Body of pancreas (tissue), 4 donors: ENCODE measurements around the gene TMEM52. TPM values are rescaled to one million over a fixed set of nuclear protein-coding genes. Genes with fewer than 3 reads are reported as not detected.

Source experiments
- ATAC-seq: fragments of 150-250 bp; one replicate; pipeline ENCODE4 v1.9.1; 2016
- DNase-seq, 4 donors: peaks; one replicate each; pipeline ENCODE4 v3.0.0-alpha.2; 2019
- H3K27ac ChIP-seq, 4 donors: fragments of 200-600 bp; sonication (generic); 1 replicate in 3 of 4; 2 replicates in 1 of 4; pipeline versions ENCODE4 v1.5.1 to v1.6.1; 2016 to 2019; ENCODE audit warnings: mild to moderate bottlenecking in 1 of 4, mixed read lengths in 1 of 4, moderate library complexity in 1 of 4
- H3K27me3 ChIP-seq, 2 donors: fragments of 200-600 bp; sonication (generic); one replicate each; pipeline ENCODE4 v1.6.0; 2016; ENCODE audit warnings: mild to moderate bottlenecking in 1 of 2
- H3K36me3 ChIP-seq, 2 donors: fragments of 200-600 bp; sonication (generic); replicated peaks in 1 of 2; 2 replicates each; pipeline ENCODE4 v1.5.1; 2016; ENCODE audit warnings: low read depth in 2 of 2; ENCODE audit not compliant: insufficient read depth in 1 of 2
- H3K4me1 ChIP-seq: fragments of 200-600 bp; sonication (generic); one replicate; pipeline ENCODE4 v1.6.0; 2016
- H3K4me3 ChIP-seq, 2 donors: fragments of 200-600 bp; sonication (generic); 1 replicate in 1 of 2; 2 replicates in 1 of 2; pipeline ENCODE4 v1.5.1; 2016 to 2019
- H3K9me3 ChIP-seq, 3 donors: fragments of 200-600 bp; sonication (generic); 1 replicate in 2 of 3; 2 replicates in 1 of 3; pipeline ENCODE4 v1.5.1; 2016
- POLR2A ChIP-seq, 3 donors: fragments of 450-650 bp; IDR thresholded peaks; one replicate each; pipeline ENCODE4 v1.6.1; 2016; ENCODE audit warnings: antibody characterized with exemption in 3 of 3, mild to moderate bottlenecking in 2 of 3
- WGBS, 2 donors: methylation state at CpG; one replicate each; pipeline ENCODE4 v1.1.5; 2017; 5-methylcytosine and 5-hydroxymethylcytosine counted together
- intact Hi-C: fragments of 100-400 bp; cut with DNase I; formaldehyde crosslinking; loops from one replicate; pipeline ENCODE4 v1.15.1; 2023
- total RNA-seq, 2 donors: library from RNA; depleted of rRNA; stranded (reverse); fragments of >200 nt; gene quantifications; one replicate each; pipeline ENCODE4 v1.1.0, GENCODE V29; 2016
- TF ChIP-seq, protein P1 (sequence below), 7 experiments: fragments of 450-650 bp in 4 of 7; fragments of 200-600 bp in 3 of 7; sonication (generic) in 3 of 7; IDR thresholded peaks; one replicate each; pipeline ENCODE4 v1.5.1; 2016 to 2019; ENCODE audit warnings: antibody characterized with exemption in 7 of 7

TMEM52 gene
- total RNA-seq, 2 donors from 2014 or later, result 65.6 to 107 TPM

DNA sequence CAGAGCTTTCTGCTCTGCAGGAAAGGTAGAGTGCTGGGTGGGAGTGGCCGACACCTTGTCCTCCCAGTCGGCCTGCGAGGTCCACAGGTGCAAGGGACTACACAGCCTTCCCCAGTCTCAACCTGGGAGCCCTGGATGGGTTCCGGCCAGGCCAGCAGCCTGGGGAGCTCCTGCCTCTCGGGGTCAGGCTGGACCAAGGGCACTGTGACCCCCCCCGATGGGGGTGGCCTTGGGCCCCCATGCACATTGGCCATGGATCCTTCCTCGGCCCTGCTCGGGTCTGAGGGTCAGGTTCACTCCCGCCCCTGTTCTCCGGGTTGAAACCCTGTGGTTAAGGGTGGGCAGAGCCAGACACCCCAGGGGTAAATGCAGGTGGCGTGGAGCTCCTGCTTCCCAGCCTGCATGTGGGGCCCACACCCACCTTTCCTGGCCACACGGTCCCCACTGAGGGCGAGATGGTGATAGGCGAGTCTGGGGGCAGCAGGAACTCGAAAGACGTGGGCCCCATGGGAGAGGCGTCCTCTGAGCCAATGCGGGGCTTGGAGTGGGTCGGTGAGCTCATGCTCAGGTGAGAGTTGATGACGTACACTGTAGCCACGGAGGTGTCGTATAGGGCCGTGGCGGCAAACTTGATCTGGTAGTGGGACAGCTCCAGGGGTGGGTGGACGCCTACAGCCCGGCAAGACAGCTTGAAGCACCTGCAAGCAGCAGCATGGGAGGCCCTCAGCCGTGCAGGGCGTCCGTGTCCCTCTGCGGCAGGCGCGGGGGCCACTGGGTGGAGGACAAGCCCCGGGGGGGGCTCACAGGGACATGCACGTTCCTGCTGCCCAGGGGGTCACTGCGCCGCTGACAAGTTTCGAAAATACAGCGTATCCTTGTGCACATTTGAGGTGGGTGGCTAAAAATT is 10.8 kb upstream of the TMEM52 start:
- peaks cover 15% of the 10 kb centered on the region for H3K4me1 ChIP-seq
- ATAC-seq (no peak), DNase-seq (peak in 1 of 4 donors; percentile 8)
- 77 to 86% methylated on average over 18 to 31 of the region's 38 CpGs for WGBS, 2 donors
- no peaks in the 10 kb centered on the region for H3K9me3 ChIP-seq
- H3K27me3 ChIP-seq, result no peaks in the 10 kb centered on the region
- intact Hi-C loops, result no loop called here
- no peak overlapping the region for H3K4me3 ChIP-seq
- H3K36me3 ChIP-seq, result no peaks in the 10 kb centered on the region
- H3K27ac ChIP-seq, result no peak overlapping the region
- TF ChIP-seq, protein P1, sequence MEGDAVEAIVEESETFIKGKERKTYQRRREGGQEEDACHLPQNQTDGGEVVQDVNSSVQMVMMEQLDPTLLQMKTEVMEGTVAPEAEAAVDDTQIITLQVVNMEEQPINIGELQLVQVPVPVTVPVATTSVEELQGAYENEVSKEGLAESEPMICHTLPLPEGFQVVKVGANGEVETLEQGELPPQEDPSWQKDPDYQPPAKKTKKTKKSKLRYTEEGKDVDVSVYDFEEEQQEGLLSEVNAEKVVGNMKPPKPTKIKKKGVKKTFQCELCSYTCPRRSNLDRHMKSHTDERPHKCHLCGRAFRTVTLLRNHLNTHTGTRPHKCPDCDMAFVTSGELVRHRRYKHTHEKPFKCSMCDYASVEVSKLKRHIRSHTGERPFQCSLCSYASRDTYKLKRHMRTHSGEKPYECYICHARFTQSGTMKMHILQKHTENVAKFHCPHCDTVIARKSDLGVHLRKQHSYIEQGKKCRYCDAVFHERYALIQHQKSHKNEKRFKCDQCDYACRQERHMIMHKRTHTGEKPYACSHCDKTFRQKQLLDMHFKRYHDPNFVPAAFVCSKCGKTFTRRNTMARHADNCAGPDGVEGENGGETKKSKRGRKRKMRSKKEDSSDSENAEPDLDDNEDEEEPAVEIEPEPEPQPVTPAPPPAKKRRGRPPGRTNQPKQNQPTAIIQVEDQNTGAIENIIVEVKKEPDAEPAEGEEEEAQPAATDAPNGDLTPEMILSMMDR (IDR thresholded peaks at IDR 0.05), result no peak
- no peak for TF ChIP-seq POLR2A (IDR thresholded peaks at IDR 0.05)

DNA sequence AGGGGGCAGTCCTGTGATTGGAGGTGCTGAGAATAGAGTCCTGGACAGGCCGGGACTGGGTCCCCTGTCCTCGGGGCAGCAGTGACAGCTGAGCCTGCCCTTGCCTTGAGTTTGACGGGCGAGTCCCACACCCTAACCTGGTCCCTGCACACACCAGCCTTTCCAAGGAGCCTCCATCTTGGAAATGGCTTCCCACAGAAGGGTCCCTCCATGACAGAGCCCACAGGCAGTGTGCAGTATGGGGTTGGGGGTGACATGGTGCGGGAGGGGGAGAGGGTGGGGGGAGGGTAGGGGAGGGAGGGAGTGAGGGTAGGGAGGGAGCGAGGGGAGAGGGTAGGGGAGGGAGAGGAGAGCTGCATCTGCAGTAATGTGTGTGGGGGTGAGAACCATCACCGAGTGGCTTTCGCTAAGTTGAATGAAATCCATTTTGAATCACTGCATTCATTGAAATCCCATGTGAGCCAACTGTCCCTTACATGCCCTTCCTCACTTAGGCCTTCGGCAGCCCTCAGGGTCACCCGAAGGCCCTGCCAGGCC is 10.1 kb upstream of the TMEM52 start:
- no peak for ATAC-seq
- no peak for DNase-seq
- Histone ChIP-seq H3K9me3 (no peaks in the 10 kb centered on the region), H3K4me1 (peaks cover 15% of the 10 kb centered on the region), H3K36me3 (no peaks in the 10 kb centered on the region), H3K27ac (no peak overlapping the region), H3K27me3 (no peaks in the 10 kb centered on the region), H3K4me3 (no peak overlapping the region)
- intact Hi-C loops, result no loop called here
- 65 to 73% methylated on average over 8 to 9 of the region's 10 CpGs for WGBS, 2 donors
- no peak for TF ChIP-seq POLR2A (IDR thresholded peaks at IDR 0.05)
- TF ChIP-seq, protein P1 (IDR thresholded peaks at IDR 0.05), result no peak

DNA sequence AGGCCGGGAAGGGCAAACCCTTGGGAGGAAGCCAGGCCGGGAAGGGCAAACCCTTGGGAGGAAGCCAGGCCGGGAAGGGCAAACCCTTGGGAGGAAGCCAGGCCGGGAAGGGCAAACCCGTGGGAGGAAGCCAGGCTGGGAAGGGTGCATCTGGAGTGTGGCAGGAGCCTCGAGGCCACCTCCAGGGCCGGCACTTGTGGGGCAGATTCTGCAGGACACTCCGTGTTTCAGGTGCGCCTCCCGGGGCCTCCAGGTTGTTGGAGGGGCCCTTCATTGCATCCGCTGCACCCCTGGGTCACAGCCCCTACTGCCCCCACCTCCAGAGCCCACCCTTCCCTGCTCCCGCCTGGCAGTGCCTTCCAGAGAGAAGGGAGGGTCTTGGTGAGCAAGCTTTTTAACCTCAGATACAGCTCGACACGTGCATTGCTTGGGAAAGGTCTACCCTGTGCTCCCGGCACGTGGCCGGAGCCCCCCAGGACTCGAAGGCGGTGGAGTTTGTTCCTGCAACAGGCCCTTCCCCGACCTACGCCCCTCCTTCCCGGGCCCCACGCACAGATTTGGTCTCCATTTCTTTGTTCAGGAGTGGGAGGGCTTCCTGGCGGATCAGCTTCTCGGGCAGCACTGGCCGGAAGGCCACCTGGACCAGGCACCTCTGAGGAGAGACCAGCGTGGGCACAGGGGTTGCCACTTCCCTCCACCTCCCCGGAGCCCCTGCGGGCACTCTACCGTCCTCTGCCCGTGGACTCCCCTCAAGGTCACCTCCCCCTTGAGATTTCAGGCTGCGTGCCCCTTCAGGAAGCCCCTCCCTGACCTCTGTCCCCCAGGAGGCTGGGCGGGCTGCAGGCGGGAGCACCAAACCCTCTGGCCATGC is 9.4 kb upstream of the TMEM52 start:
- 61 to 90% methylated on average over 2 to 33 of the region's 34 CpGs for whole genome bisulfite sequencing, 2 donors
- ATAC-seq, result peak; percentile 43

DNA sequence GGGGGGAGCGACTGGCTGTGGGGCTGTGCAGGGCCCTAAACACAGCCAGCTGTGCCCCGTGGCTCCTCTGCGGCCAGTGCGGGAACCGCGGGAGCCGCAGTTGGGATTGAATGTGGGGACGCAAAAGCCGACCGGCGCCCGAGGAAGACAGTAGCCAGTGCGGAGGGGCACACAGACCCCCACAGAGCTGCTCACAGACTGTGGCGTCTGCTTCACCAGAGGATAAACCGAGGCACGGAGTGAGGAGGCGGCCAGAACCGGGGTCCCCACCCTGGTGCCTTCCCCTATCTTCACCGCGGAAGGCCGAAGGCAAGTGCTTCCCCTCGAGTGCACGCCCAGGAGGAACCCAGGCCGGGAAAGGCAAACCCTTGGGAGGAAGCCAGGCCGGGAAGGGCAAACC is 8.7 kb upstream of the TMEM52 start:
- DNase-seq, result peak in 3 of 4 donors; percentile 39 to 42 (median 41)

More for the DNA sequence above, 9.4 kb upstream of the TMEM52 start:
- no peak for TF ChIP-seq POLR2A (IDR thresholded peaks at IDR 0.05)
- TF ChIP-seq, protein P1 (IDR thresholded peaks at IDR 0.05), result no peak
- H3K9me3 ChIP-seq, result no peaks in the 10 kb centered on the region
- intact Hi-C loops, result no loop called here
- no peak overlapping the region for H3K27ac ChIP-seq
- H3K4me3 ChIP-seq, result no peak overlapping the region
- peak; percentile 65 to 80 (median 73) for DNase-seq
- no peaks in the 10 kb centered on the region for H3K36me3 ChIP-seq
- peaks cover 15% of the 10 kb centered on the region for H3K4me1 ChIP-seq
- no peaks in the 10 kb centered on the region for H3K27me3 ChIP-seq

More for the DNA sequence above, 8.7 kb upstream of the TMEM52 start:
- intact Hi-C loops, result no loop called here
- Histone ChIP-seq H3K27ac (no peak overlapping the region), H3K27me3 (no peaks in the 10 kb centered on the region), H3K9me3 (no peaks in the 10 kb centered on the region), H3K36me3 (no peaks in the 10 kb centered on the region), H3K4me3 (no peak overlapping the region), H3K4me1 (peaks cover 15% of the 10 kb centered on the region)
- no peak for ATAC-seq
- TF ChIP-seq, protein P1 (IDR thresholded peaks at IDR 0.05), result no peak
- 67 to 91% methylated on average over 16 to 23 of the region's 25 CpGs for WGBS, 2 donors
